H1 (cell line): ENCODE data around the gene ATAT1. TPM values are rescaled to one million over a fixed set of nuclear protein-coding genes. Genes with fewer than 3 reads are reported as not detected.
"Not testable (repeated sequence)": the region's sequence is repeated elsewhere in the genome, so short reads cannot be mapped to it uniquely, and the experiment has no call there.

ENCODE experiments used
- CTCF ChIA-PET: fragments of 300-600 bp; sonication (Branson Sonifier 250); formaldehyde crosslinking; loops from one replicate; lab custom pipeline; 2021; ENCODE audit not compliant: partially characterized antibody; lab: Charles Lee
- POLR2A ChIA-PET: fragments of 300-600 bp; sonication (Branson Sonifier 250); formaldehyde crosslinking; loops from one replicate; lab custom pipeline; 2021; ENCODE audit warnings: inconsistent platforms; ENCODE audit not compliant: partially characterized antibody; lab: Charles Lee
- DNase-seq, 2 experiments: peaks; one replicate each; pipeline versions ENCODE4 v3.0.0 to v3.0.0-alpha.2; 2010 to 2022; ENCODE audit warnings: low spot score in 2 of 2, low read depth in 1 of 2, mixed read lengths in 1 of 2
- FAIRE-seq: peaks from 2 replicates; lab custom pipeline; 2011; peaks lifted over from hg19 to GRCh38; lab: Jason Lieb, UNC
- H2AFZ ChIP-seq: 2 replicates; pipeline ENCODE4 v1.8.1; 2012; ENCODE audit warnings: low read length, inconsistent platforms
- H2AK5ac ChIP-seq: 2 replicates; pipeline ENCODE4 v1.6.1; 2013; ENCODE audit warnings: low read depth, low read length
- H2BK120ac ChIP-seq: replicated peaks from 2 replicates; pipeline ENCODE3; 2013; ENCODE audit warnings: low read depth, low read length, inconsistent platforms
- H2BK12ac ChIP-seq: 2 replicates; pipeline ENCODE4 v1.6.1; 2013; ENCODE audit warnings: low read depth, low read length
- H2BK15ac ChIP-seq: 2 replicates; pipeline ENCODE4 v1.6.1; 2013; ENCODE audit warnings: low read length
- H2BK20ac ChIP-seq: 2 replicates; pipeline ENCODE4 v1.6.1; 2013; ENCODE audit warnings: low read length
- H2BK5ac ChIP-seq: 2 replicates; pipeline ENCODE4 v1.6.1; 2013; ENCODE audit warnings: low read depth, low read length
- H3K14ac ChIP-seq: 2 replicates; pipeline ENCODE4 v1.6.1; 2013; ENCODE audit warnings: inconsistent platforms; ENCODE audit not compliant: insufficient read length
- H3K18ac ChIP-seq: 2 replicates; pipeline ENCODE4 v1.6.1; 2013; ENCODE audit warnings: low read length; ENCODE audit errors: extremely low read depth
- H3K23ac ChIP-seq: 2 replicates; pipeline ENCODE4 v1.6.1; 2013; ENCODE audit warnings: inconsistent platforms; ENCODE audit not compliant: insufficient read length
- H3K23me2 ChIP-seq: 2 replicates; pipeline ENCODE4 v1.6.1; 2013; ENCODE audit warnings: low read depth, low read length
- H3K27ac ChIP-seq: 2 replicates; pipeline ENCODE4 v1.6.1; 2011; ENCODE audit warnings: low read depth, low read length, inconsistent platforms
- H3K27me3 ChIP-seq, 4 experiments: replicated peaks in 1 of 4; 1 replicate in 1 of 4; 2 replicates in 3 of 4; pipeline versions ENCODE4 v1.6.1 to v1.8.1; 2011 to 2013; ENCODE audit warnings: low read length in 3 of 4, mild to moderate bottlenecking in 3 of 4, inconsistent platforms in 2 of 4, mixed read lengths in 2 of 4, moderate library complexity in 1 of 4; ENCODE audit not compliant: control insufficient read depth in 3 of 4, insufficient read depth in 3 of 4; ENCODE audit errors: extremely low read depth in 1 of 4
- H3K36me3 ChIP-seq, 4 experiments: 2 replicates each; pipeline versions ENCODE4 v1.6.1 to v1.8.1; 2011 to 2013; ENCODE audit warnings: mild to moderate bottlenecking in 4 of 4, low read length in 3 of 4, moderate library complexity in 2 of 4, control low read depth in 1 of 4, inconsistent platforms in 1 of 4; ENCODE audit not compliant: insufficient read depth in 4 of 4, control insufficient read depth in 2 of 4
- H3K4ac ChIP-seq: replicated peaks from 2 replicates; pipeline ENCODE3; 2013; ENCODE audit warnings: low read length, low read depth, mixed read lengths, inconsistent platforms; ENCODE audit not compliant: insufficient read length
- H3K4me1 ChIP-seq, 4 experiments: replicated peaks in 1 of 4; 1 replicate in 1 of 4; 2 replicates in 3 of 4; pipeline versions ENCODE4 v1.6.1 to v1.8.1; 2011 to 2013; ENCODE audit warnings: low read length in 3 of 4, inconsistent platforms in 2 of 4, mixed read lengths in 1 of 4; ENCODE audit not compliant: insufficient read depth in 4 of 4, control insufficient read depth in 3 of 4
- H3K4me2 ChIP-seq, 2 experiments: 2 replicates each; pipeline versions ENCODE4 v1.6.1 to v1.8.1; 2011 to 2013; ENCODE audit warnings: low read depth in 2 of 2, low read length in 2 of 2, control low read depth in 1 of 2, inconsistent platforms in 1 of 2, mild to moderate bottlenecking in 1 of 2; ENCODE audit not compliant: insufficient read depth in 1 of 2
- H3K4me3 ChIP-seq, 4 experiments: fragments of 200-600, 300-600 bp in 1 of 4; sonication (generic), shearing (Covaris generic), sonication (Bioruptor Twin) in 1 of 4; 2 replicates each; pipeline versions ENCODE4 v1.5.1 to v1.8.1; 2011 to 2016; ENCODE audit warnings: low read length in 4 of 4, low read depth in 3 of 4, control low read depth in 2 of 4, inconsistent platforms in 2 of 4, mild to moderate bottlenecking in 2 of 4, mixed read lengths in 1 of 4, moderate library complexity in 1 of 4; ENCODE audit not compliant: insufficient read depth in 2 of 4; ENCODE audit errors: extremely low read depth in 1 of 4
- H3K56ac ChIP-seq: replicated peaks from 2 replicates; pipeline ENCODE3; 2013; ENCODE audit warnings: low read depth, mild to moderate bottlenecking, mixed read lengths, low read length, inconsistent platforms; ENCODE audit not compliant: insufficient read length
- H3K79me1 ChIP-seq: 2 replicates; pipeline ENCODE4 v1.6.1; 2013; ENCODE audit warnings: low read depth, low read length, control low read depth
- H3K79me2 ChIP-seq, 2 experiments: 2 replicates each; pipeline versions ENCODE4 v1.6.1 to v1.8.1; 2012 to 2013; ENCODE audit warnings: low read length in 2 of 2, mild to moderate bottlenecking in 2 of 2, inconsistent platforms in 1 of 2; ENCODE audit not compliant: insufficient read depth in 2 of 2, control insufficient read depth in 1 of 2
- H3K9ac ChIP-seq, 4 experiments: replicated peaks in 1 of 4; 1 replicate in 1 of 4; 2 replicates in 3 of 4; pipeline versions ENCODE4 v1.6.1 to v1.8.1; 2011 to 2013; ENCODE audit warnings: low read depth in 3 of 4, low read length in 3 of 4, control low read depth in 2 of 4, mild to moderate bottlenecking in 2 of 4, moderate library complexity in 2 of 4, inconsistent platforms in 1 of 4; ENCODE audit errors: extremely low read depth in 1 of 4
- H3K9me3 ChIP-seq, 2 experiments: 2 replicates each; pipeline versions ENCODE4 v1.6.1 to v1.8.1; 2012 to 2013; ENCODE audit warnings: mild to moderate bottlenecking in 2 of 2, moderate library complexity in 2 of 2, control low read depth in 1 of 2, inconsistent platforms in 1 of 2, low read depth in 1 of 2, low read length in 1 of 2, mixed read lengths in 1 of 2; ENCODE audit not compliant: insufficient read depth in 2 of 2
- H4K20me1 ChIP-seq, 2 experiments: replicated peaks in 1 of 2; 2 replicates each; pipeline versions ENCODE3 to v1.8.1; 2011 to 2013; ENCODE audit warnings: inconsistent platforms in 2 of 2, low read length in 2 of 2, mild to moderate bottlenecking in 1 of 2; ENCODE audit not compliant: insufficient read depth in 2 of 2, control insufficient read depth in 1 of 2
- H4K5ac ChIP-seq: 2 replicates; pipeline ENCODE4 v1.6.1; 2013; ENCODE audit warnings: low read length, low read depth, mixed read lengths, inconsistent platforms; ENCODE audit not compliant: insufficient read length
- H4K8ac ChIP-seq: 2 replicates; pipeline ENCODE4 v1.8.0; 2013; ENCODE audit warnings: mild to moderate bottlenecking, moderate library complexity, low read length, inconsistent platforms; ENCODE audit not compliant: insufficient read depth; ENCODE audit errors: extremely low read depth
- H4K91ac ChIP-seq: replicated peaks from 2 replicates; pipeline ENCODE3; 2013; ENCODE audit warnings: low read length, mixed read lengths, inconsistent platforms; ENCODE audit not compliant: insufficient read length
- WGBS, 2 experiments: shearing (Covaris generic) in 1 of 2; methylation state at CpG; one replicate each; pipeline versions ENCODE4 v1.1.6 to v1.1.7; 2013 to 2015; ENCODE audit warnings: low lambda C conversion rate in 2 of 2, mixed read lengths in 2 of 2, inconsistent platforms in 1 of 2, low coverage in 1 of 2, missing lambda C conversion rate in 1 of 2; ENCODE audit not compliant: insufficient replicate concordance in 2 of 2, insufficient coverage in 1 of 2, insufficient read length in 1 of 2; ENCODE audit errors: extremely low coverage in 1 of 2, missing lambda C conversion rate in 1 of 2; 5-methylcytosine and 5-hydroxymethylcytosine counted together
- polyA plus RNA-seq, 7 experiments: library from polyadenylated mRNA; depleted of rRNA in 3 of 7; stranded (reverse) in 5 of 7; unstranded in 2 of 7; fragments of >200 nt in 5 of 7; fragments of 200-250 nt in 2 of 7; gene quantifications; 1 replicate in 5 of 7; 2 replicates in 1 of 7; 4 replicates in 1 of 7; pipeline versions ENCODE4 v1.2.1 to v1.2.3, GENCODE V29; 2011 to 2013; ENCODE audit warnings: missing spikeins in 2 of 7, mixed read lengths in 2 of 7
- total RNA-seq: library from RNA; stranded (reverse); fragmentation: NEBNext Ultra II Directional; extraction: Animal tissue kit (Norgen Biotek cat#: 25700); gene quantifications from 2 replicates; pipeline ENCODE4 v1.2.1, GENCODE V29; 2021

The ATAT1 gene
- total and polyA plus RNA-seq, 2 of the 8 experiments (the other 6 are each of a cell fraction or from before 2014, with no cell fraction given), result 14.4 to 14.6 TPM

DNA sequence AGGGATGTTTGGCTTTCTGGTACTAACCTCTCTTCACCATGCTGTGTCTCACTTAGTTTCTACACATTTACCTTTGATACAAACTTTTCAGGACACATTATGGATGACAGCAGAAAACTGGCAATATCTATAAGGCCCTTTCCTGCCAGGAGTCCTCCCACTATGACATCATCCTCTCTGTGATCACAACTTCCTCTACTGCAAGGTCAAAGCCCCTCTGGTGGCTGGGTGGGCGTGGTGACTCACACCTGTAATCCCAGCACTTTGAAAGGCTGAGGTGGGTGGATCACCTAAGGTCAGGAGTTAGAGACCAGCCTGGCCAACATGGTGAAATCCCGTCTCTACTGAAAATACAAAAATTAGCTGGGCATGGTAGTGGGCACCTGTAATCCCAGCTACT is 39.6 kb downstream of the ATAT1 start:
- H4K5ac ChIP-seq, H3K23ac ChIP-seq, CTCF ChIA-PET, FAIRE-seq, H2BK120ac ChIP-seq, H3K27ac ChIP-seq, H3K79me2 ChIP-seq, H4K91ac ChIP-seq, H3K56ac ChIP-seq, H3K4me1 ChIP-seq, H3K14ac ChIP-seq, H2BK5ac ChIP-seq, H3K4me3 ChIP-seq, H3K23me2 ChIP-seq, H2BK12ac ChIP-seq, H4K20me1 ChIP-seq, H3K4ac ChIP-seq, H3K79me1 ChIP-seq, H2BK20ac ChIP-seq, H2AFZ ChIP-seq, H3K4me2 ChIP-seq, H3K9ac ChIP-seq, H4K8ac ChIP-seq, H2BK15ac ChIP-seq, H3K18ac ChIP-seq, H3K27me3 ChIP-seq, H2AK5ac ChIP-seq, DNase-seq, H3K9me3 ChIP-seq: not testable (repeated sequence)
- peaks cover 16 to 42% (median 38%) of the 10 kb centered on the region in 4 experiments for H3K36me3 ChIP-seq
- POLR2A ChIA-PET, result interaction anchor here (1.1 to 8.1 kb wide), 3 partner anchors 13 to 121 kb away, joined by 3 to 50 read pairs (median 4); no protein-coding TSS in a partner anchor
- 88% methylated on average over 2 of the region's 2 CpGs; no CpG with 5 or more reads in 1 of the 2 experiments for WGBS, 2 experiments
